LNCAP (cell line): ENCODE measurements around the gene KAT8.

Experiments used
- TF ChIP-seq, protein P1 (sequence below): fragments of 450-650 bp; IDR thresholded peaks from 2 replicates; pipeline ENCODE4 v1.5.1; 2017; ENCODE audit warnings: mild to moderate bottlenecking

The KAT8 gene

DNA sequence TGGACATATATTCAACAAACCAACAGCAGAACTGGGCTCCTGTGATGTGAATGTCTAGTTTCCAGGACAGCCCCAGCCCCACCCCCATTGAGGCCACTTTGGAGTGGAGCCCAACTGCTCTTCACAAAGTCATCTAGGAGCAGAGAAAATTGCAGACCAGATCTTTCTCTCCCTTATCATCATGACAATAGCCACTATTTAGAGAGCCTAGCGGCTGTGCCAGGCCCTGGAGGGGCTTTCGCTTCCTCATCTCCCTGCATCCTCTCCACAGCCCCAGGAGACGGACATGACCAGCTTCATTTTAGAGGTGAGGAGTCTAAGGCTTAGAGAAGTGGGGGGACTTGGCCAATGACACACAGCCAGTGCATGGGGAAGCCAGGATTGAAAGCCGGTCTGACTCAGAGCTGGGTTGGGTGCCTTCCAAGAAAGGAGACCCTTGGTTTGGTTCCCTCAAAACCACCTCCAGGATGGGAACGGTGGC, 16.7 kb downstream of the KAT8 start:
- TF ChIP-seq, protein P1, sequence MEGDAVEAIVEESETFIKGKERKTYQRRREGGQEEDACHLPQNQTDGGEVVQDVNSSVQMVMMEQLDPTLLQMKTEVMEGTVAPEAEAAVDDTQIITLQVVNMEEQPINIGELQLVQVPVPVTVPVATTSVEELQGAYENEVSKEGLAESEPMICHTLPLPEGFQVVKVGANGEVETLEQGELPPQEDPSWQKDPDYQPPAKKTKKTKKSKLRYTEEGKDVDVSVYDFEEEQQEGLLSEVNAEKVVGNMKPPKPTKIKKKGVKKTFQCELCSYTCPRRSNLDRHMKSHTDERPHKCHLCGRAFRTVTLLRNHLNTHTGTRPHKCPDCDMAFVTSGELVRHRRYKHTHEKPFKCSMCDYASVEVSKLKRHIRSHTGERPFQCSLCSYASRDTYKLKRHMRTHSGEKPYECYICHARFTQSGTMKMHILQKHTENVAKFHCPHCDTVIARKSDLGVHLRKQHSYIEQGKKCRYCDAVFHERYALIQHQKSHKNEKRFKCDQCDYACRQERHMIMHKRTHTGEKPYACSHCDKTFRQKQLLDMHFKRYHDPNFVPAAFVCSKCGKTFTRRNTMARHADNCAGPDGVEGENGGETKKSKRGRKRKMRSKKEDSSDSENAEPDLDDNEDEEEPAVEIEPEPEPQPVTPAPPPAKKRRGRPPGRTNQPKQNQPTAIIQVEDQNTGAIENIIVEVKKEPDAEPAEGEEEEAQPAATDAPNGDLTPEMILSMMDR: no peak

DNA sequence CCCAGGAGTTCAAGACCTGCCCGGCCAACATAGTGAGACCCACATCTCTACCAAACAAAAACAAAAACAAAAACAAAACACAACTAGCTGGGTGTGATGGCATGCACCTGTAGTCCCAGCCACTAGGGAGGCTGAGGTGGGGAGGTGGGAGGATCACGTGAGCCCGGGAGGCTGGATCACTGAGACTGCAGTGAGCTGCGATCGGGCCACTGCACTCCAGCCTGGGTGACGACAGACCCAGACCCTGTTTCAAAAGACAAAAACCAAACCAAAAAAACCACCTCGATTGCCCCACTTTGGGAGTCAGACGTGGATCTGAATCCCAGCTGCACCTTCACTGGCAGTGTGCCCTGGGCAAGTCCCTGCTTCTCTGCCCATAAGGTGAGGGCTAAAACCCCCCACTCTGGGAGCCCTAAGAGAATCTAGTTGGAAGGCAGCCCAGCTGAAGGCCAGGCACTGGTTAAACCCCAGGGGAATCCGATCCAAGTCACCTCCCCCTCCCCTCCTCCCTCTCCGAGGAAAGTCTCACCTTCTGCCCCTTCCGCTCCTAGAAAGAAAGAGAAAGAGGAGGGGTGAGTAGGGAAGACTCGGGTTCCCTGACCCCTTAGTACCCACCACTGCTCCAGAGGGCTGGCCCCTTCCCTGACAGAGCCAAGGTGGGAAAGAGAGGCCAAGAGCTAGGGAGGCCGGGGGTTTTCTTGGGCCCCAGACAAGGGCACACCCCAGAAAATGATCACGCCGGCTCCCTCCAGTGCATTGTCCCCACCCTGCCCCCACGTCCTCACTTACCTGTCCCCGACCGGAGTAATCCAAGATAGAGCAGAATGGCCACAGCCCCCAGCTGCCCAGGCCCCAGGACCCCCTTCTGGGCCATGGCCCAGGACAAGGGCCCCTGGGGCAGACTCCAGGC, 17.4 kb downstream of the KAT8 start:
- TF ChIP-seq, protein P1: no peak

DNA sequence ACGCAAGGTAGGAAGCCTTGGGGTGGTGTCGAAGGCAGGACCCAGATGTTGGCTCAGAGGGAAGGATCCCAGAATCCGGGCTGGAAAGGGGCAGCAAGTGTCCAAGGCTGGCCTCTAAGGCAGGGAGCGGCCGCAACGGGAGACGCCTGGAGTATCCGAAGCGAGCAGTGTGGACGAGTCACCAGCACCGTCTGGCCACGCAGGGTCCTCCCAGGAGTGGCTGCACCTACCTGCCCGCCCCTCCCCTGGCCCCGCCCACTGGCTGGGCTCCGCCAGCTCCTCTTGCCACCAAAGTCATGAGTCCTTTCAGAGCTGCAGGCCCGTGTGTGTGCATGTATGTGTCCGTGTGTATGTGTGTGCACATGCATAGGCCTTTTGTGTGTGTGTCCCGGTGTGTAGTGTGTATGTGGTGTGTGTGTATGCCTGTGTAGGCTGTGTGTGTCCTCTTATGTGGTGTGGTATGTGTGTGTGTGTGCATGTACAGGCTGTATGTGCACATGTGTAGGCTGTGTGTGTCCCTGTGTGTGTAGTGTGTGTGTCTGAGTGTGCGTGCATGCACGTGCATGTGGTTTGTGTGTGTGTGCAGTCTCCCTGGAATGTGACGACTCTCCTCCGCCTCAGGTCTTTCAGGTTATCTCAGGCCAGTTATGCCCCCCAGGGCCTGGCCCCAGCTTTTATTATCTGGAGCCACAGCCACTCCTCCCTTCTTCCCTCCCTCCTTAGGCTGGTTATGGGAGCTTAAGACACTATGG, 18.2 kb downstream of the KAT8 start, which contains the start of gene PRSS8:
Gene PRSS8 (minus strand): TSS at position 193 of the 752 bp plus-strand sequence. CDS start 229 bp downstream, outside the sequence.
- TF ChIP-seq, protein P1: no peak

DNA sequence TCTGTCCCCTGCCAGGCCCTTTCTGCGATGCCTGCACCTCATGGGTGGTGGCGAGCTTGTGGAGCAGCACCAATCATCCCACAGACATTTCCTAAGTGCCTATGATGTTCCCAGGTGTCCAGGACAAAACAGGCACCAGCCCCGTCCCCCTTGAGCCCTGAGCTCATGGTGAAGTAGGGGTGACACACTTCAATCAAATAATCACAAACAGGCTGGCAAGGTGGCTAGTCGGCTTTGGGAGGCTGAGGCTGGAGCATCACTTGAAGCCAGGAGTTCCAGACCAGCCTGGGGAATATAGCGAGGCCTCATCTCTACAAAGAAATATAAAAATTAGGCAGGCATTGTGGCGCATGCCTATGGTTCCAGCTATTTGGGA, 18.8 kb downstream of the KAT8 start:
- TF ChIP-seq, protein P1: no peak

DNA sequence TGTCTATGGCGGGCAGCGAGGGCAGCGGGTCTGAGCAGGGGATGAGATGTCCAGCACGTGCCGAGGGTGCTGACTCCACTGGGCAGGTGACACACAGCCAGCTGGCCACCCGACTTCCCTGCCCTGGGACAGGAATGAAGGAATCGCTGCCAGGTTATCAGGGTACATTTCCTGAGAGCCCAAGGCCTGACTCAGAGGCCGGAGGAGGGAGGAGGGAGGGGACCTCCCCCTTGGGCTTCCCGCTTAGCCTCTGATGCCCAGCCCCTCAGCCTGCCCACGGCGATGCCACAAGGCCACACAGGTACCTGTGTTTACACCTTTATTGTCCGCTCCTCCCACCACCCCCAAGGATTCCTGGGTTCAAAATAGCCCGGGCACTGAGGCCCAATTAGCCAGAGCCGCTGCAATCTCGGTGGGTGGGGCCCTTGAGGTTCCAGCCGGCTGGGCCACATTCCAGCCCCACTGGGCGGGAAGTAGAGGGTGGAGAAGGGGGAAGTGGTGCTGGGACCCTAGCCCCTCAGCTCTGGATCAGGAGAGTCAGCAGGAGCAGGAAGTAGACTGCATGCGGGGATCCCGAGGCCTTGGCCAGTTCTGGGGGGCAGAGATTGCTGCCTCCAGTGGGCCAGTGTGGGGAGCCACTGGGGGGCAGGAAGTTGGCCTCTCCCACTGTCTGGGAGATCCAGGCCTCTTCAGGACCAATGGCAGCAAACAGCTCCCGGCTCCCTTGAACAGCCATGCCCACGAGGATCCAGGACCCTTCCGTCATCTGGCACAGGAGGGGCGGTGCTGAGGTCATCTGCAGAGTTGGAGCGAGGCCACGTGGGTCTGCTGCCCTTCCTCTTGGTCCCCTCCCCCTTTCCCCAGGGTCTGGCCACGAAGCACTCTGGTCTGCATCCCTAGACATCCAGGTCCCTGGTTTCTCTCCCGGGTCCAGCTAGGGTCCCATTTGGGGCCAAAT, 21.4 kb downstream of the KAT8 start:
- TF ChIP-seq, protein P1: no peak

DNA sequence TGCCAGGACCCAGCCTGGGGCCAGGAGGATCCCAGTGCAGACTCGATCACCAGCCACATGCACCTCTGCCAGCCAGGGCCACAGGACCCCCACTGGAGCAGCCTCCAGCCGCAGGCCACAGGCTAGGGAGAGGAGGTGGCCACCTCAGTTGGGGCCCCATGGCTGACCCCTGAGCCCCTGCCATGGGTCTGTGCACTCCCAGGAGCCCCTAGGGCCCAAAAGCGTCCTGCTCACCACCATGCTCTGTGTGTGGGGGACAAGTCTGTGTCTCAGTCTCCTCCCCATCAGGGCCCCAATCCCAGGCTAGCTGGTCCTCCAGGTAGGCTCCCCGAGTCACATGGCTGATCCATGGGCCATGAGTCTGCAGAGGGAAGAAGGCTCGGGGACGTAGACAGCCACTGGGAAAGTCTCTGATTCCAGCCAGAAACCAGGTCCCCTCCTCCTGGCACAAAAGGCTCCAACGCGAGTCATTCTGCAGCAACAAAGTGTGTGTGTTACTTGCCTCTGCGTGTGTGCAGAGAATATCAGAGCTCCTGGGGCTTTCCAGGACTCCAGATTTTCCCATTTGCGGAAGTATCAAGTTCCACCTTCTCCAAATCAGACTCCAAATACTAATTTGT, 24.1 kb downstream of the KAT8 start:
- TF ChIP-seq, protein P1: no peak
